Fibroblast of lung (primary cell): ENCODE results near the gene SNCG.

Experiments used
- CTCF ChIP-seq, 2 donors: IDR thresholded peaks in 1 of 2; conservative IDR thresholded peaks in 1 of 2; 1 replicate in 1 of 2; 2 replicates in 1 of 2; pipeline ENCODE4 v1.5.1; 2011 to 2012; ENCODE audit warnings: low read length in 2 of 2, control low read depth in 1 of 2, inconsistent platforms in 1 of 2, low read depth in 1 of 2, mild to moderate bottlenecking in 1 of 2
- EZH2 ChIP-seq: IDR thresholded peaks from 2 replicates; pipeline ENCODE4 v1.5.1; 2012; ENCODE audit warnings: low read length, control low read depth, mild to moderate bottlenecking; ENCODE audit errors: missing control alignments

- TF ChIP-seq CTCF (conservative IDR thresholded peaks at IDR 0.05 in 1 of 2, IDR thresholded peaks at IDR 0.05 in 1 of 2; ENCODE audit: low read depth in 1 of 2, low read length in 2 of 2) (no peak), EZH2 (no peak)
These were observed 34.5 kb downstream of the SNCG start for GRCh38 chr10:86992929-86993328.
